ENCODE results near the gene XXYLT1.

XXYLT1 gene

GRCh38 chr3:195034101-195034500 lies 236.9 kb downstream of the XXYLT1 start:
- no peak for DNase-seq (ENCODE audit: low read depth in 2 of 3, low spot score in 1 of 3)

GRCh38 chr3:195033531-195034091 lies 237.3 kb downstream of the XXYLT1 start:
- no peak for DNase-seq (ENCODE audit: low read depth in 2 of 3, low spot score in 1 of 3)

- no peak for DNase-seq (ENCODE audit: low read depth in 2 of 3, low spot score in 1 of 3)
Observed at GRCh38 chr3:195032955-195033354, 238.0 kb downstream of the XXYLT1 start.

GRCh38 chr3:195032106-195032759 lies 238.7 kb downstream of the XXYLT1 start:
- DNase-seq (ENCODE audit: low read depth in 2 of 3, low spot score in 1 of 3), result no peak

GRCh38 chr3:195031574-195032003 lies 239.4 kb downstream of the XXYLT1 start:
- no peak for DNase-seq (ENCODE audit: low read depth in 2 of 3, low spot score in 1 of 3)

GRCh38 chr3:195030791-195031321 lies 240.1 kb downstream of the XXYLT1 start:
- no peak for DNase-seq (ENCODE audit: low read depth in 2 of 3, low spot score in 1 of 3)

GRCh38 chr3:195028877-195029606 lies 241.9 kb downstream of the XXYLT1 start:
- no peak for DNase-seq (ENCODE audit: low read depth in 2 of 3, low spot score in 1 of 3)

- no peak for DNase-seq (ENCODE audit: low read depth in 2 of 3, low spot score in 1 of 3)
Observed at GRCh38 chr3:195025884-195026200, 245.1 kb downstream of the XXYLT1 start.

GRCh38 chr3:195025056-195025883 lies 245.7 kb downstream of the XXYLT1 start:
- DNase-seq (ENCODE audit: low read depth in 2 of 3, low spot score in 1 of 3), result no peak

- no peak for DNase-seq (ENCODE audit: low read depth in 2 of 3, low spot score in 1 of 3)
Observed at GRCh38 chr3:195023989-195024388, 247.0 kb downstream of the XXYLT1 start.

GRCh38 chr3:195023576-195023975 lies 247.4 kb downstream of the XXYLT1 start:
- no peak for DNase-seq (ENCODE audit: low read depth in 2 of 3, low spot score in 1 of 3)

GRCh38 chr3:195021692-195022091 lies 249.3 kb downstream of the XXYLT1 start:
- no peak for DNase-seq (ENCODE audit: low read depth in 2 of 3, low spot score in 1 of 3)

- DNase-seq (ENCODE audit: low read depth in 2 of 3, low spot score in 1 of 3), result no peak
Observed at GRCh38 chr3:195020921-195021320, 250.0 kb downstream of the XXYLT1 start.

- DNase-seq (ENCODE audit: low read depth in 2 of 3, low spot score in 1 of 3), result no peak
Observed at GRCh38 chr3:195020185-195020584, 250.8 kb downstream of the XXYLT1 start.

- DNase-seq (ENCODE audit: low read depth in 2 of 3, low spot score in 1 of 3), result no peak
Observed at GRCh38 chr3:195019335-195019734, 251.6 kb downstream of the XXYLT1 start.
